SH-SY5Y (cell line): Measurements from ENCODE around the gene CCDC142.

Source experiments
- GATA2 ChIP-seq: IDR thresholded peaks from 2 replicates; pipeline ENCODE4 v1.6.1; 2011; ENCODE audit warnings: mild to moderate bottlenecking, low read depth, low read length
- GATA3 ChIP-seq: IDR thresholded peaks from 2 replicates; pipeline ENCODE4 v1.6.1; 2011; ENCODE audit warnings: low read depth, mild to moderate bottlenecking, low read length, moderate library complexity

The CCDC142 gene, protein sequence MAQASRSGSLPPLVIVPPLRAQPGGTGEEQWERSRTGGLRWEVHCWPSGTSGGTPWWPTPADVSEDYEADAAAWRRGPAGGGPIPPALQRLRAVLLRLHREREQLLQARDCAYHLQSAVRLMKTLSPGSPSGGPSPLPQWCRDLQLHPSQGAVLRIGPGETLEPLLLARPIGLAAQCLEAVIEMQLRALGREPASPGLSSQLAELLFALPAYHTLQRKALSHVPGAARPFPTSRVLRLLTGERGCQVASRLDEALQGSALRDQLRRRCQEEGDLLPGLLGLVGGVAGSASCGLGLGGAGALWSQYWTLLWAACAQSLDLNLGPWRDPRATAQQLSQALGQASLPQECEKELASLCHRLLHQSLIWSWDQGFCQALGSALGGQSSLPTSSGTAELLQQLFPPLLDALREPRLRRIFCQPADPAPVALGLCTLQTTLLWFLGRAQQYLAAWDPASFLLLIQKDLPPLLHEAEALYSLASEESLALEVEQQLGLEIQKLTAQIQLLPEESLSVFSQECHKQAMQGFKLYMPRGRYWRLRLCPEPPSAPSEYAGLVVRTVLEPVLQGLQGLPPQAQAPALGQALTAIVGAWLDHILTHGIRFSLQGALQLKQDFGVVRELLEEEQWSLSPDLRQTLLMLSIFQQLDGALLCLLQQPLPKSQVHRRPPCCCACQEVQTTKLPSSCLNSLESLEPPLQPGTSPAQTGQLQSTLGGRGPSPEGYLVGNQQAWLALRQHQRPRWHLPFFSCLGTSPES

DNA sequence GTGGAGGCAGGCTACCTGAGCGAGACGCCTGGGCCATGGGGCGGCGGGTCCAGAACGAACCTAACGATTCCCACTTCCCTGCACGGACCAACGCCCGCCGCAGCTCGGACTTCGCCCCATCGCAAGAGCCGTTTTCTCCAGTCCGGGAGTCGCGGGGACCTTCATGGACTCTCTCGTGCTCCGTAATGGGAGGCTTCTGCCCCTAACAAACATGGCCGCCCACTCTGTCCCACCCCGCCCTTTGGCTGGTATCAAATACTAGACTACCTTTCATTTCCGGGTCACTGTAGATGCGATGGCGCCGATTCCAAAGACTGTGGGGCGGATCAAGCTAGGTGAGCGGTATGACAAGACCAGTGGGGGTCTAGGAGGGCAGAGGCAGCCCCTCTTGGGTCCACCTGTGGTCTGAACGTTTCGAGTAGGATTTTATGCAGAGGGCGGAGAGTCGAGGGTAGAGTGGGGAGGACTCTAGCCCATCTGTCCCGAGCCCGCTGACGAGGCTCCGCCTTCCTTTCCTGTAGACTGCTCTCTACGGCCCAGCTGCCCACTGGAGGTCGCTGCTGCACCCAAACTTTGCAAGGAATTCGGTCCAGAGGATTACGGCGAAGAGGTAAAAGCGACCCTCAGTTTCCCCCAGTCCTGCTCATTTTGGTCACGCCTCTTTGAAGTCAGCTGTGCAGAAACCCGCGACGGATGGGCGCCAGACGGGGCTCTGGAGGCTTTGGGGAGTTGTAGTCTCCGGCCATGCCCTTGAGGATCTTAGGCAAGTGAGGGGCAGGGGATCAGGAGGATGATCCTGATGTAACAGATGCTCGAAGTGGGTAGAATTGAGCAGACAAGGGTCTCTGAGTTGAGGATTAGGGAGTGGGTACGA lies at the start of gene CCDC142, which contains the start of gene TTC31:
Gene CCDC142 (minus strand): TSS at position 198 of the 874 bp plus-strand sequence. CDS start 161 bp downstream, at position 37.
Gene TTC31 (plus strand): TSS at position 281 of the 874 bp plus-strand sequence. CDS start 15 bp downstream, at position 296.
- TF ChIP-seq GATA2: 0 out of 2 replicates have a peak, but pooled peaks have one; percentile 30
- TF ChIP-seq GATA3: no peak

DNA sequence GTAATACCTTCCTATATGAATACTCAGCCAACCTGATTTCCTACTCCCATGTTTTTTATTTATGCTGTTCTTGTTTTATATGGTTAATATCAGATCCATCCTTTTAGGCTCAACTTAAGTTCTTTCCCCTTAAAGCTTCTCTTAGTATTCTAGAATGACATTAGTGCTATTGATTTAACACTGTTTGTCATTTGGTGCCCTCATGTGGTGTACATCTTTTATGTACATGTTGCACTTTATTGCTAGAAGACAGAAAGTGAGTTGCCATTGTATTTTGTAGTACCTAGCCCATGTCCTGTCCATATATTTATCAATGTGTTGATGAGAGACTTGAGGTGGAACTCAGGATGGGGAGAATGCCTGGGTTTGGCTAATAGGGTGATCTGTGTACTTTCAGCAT lies 49.4 kb upstream of the CCDC142 start:
- TF ChIP-seq GATA2: no peak
- TF ChIP-seq GATA3: no peak

DNA sequence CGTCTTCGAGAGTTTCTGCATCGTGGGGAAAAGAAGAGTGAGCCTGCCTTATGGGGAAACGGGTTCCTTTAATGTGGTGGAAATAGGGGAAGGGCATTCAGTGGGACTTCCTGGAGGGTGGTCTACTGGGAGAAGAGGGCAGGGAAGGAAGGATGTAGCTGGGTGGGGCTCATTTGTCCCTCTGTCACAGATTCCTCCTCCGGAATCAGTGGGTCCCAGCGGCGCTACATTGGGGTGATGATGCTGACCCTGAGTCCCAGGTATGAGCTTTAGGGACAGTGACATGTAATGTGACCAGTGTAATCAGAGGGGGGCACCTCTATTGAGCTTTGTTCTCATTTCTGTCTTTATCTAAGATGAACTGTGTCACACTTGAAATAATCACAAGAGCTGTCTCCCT lies 48.9 kb upstream of the CCDC142 start:
- TF ChIP-seq GATA2 (no peak), GATA3 (no peak)

DNA sequence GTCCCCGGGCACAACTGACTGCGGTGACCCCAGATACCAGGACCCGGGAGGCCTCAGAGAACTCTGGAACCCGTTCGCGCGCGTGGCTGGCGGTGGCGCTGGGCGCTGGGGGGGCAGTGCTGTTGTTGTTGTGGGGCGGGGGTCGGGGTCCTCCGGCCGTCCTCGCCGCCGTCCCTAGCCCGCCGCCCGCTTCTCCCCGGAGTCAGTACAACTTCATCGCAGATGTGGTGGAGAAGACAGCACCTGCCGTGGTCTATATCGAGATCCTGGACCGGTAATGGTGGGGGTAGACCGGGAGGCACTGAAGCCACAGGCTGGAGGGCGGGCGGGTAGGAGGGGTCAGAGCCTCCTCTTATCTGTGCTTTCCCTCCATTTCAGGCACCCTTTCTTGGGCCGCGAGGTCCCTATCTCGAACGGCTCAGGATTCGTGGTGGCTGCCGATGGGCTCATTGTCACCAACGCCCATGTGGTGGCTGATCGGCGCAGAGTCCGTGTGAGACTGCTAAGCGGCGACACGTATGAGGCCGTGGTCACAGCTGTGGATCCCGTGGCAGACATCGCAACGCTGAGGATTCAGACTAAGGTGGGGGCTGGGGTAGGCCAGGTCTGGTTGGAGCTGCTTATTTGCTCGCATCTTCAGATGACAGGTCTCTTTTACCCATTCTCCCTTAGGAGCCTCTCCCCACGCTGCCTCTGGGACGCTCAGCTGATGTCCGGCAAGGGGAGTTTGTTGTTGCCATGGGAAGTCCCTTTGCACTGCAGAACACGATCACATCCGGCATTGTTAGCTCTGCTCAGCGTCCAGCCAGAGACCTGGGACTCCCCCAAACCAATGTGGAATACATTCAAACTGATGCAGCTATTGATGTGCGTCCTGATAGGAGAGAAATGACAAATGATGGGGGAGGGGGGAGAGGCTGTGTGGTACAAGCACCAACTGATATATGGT lies 47.7 kb upstream of the CCDC142 start:
- no peak for TF ChIP-seq GATA3
- TF ChIP-seq GATA2: peak; percentile 4; the same call in 1 of the 2 replicates

DNA sequence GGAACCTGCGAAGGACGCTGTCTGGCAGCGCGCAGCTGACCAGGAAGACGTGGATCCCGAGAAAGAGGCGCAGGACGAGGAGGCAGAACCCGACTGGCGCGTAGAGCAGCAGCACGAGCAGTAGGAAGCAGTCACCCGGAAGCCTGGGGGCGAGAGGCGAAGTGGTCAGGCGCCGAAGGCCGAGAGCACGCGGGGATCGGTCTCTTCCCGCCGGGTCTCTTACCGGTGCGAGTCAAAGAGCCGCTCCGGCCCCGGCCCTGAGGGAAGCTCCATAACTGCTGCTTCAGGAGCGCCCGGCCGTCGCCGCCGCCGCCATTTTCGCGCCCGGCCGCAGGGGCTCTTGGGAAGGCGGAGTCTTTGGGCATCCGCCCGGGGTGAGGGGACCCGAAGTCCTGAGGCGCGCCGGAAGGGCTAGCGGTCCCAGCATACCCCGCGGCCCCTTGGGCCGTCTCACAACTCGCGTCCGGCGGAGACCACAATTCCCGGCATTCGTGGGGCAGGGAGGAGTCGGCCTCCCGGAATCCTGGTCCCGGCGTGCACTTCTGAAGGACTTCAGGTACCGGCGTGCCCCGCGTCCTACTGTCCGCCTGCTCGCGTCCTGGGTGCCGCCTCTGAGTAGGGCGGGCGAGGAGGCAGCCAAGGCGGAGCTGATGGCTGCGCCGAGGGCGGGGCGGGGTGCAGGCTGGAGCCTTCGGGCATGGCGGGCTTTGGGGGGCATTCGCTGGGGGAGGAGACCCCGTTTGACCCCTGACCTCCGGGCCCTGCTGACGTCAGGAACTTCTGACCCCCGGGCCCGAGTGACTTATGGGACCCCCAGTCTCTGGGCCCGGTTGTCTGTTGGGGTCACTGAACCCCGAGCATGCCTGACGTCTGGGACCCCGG lies 46.8 kb upstream of the CCDC142 start, which contains the start of the genes AUP1 and HTRA2:
Gene AUP1 (minus strand): TSS at position 350 of the 882 bp plus-strand sequence. CDS start 77 bp downstream, at position 273.
Gene HTRA2 (plus strand): TSS at position 577 of the 882 bp plus-strand sequence. CDS start 74 bp downstream, at position 651.
- TF ChIP-seq GATA2 (0 out of 2 replicates have a peak, but pooled peaks have one; percentile 7), GATA3 (no peak)

DNA sequence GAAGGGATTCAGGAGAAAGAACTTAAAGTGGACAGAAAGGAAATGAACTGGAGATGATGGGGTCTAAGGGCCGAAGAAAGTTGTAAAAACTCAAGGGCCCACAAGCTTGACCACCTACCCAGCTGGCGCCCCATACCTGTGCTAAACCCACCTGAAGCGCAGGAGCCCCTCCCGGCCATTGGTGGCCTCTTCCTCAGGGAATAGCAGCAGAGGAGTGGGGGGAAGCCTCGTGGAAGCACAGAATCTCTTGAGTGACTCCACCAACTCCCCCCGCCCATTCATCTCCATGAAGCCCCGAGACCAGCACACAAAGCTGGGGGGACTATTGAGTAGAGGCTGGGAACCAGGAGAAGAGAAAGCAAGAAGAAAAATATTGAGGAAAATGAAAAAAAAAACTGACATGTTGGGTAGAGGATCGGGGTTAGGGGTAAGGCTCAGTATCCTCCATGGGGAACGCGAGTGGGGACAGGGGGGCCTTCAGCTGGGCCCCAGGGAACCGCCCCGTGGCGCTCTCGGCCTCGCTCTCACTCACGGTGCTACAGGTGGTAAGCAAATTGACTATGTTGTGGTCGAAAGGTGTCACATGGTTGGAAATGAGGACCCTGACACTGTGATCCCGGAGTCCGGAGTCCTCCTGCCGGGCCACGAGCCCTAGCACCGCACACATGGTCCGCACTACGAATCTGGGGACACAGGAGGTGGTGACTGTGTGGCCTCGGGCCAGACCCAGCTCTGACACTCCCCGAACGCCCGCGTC lies 46.0 kb upstream of the CCDC142 start:
- TF ChIP-seq GATA2 (no peak), GATA3 (no peak)

DNA sequence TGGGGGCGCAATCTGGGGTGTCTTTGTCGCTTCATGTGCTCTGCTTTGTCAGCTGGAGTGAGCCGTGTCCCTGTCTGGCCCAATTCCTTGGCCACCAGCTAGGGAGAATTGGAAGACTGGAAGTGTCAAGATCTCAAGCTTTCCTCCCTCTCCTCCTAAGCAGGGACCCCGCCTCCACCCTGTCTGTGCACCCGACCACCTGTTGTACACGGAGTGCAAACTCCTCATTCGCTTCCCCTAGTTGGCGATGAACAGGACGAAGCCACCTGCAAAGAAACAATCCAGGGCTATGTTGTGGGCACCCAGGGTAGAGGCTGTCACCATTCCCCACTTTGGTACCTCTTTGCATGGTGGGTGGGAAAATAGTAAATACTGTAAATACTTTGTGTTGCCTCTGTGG lies 44.9 kb upstream of the CCDC142 start:
- no peak for TF ChIP-seq GATA2
- no peak for TF ChIP-seq GATA3

DNA sequence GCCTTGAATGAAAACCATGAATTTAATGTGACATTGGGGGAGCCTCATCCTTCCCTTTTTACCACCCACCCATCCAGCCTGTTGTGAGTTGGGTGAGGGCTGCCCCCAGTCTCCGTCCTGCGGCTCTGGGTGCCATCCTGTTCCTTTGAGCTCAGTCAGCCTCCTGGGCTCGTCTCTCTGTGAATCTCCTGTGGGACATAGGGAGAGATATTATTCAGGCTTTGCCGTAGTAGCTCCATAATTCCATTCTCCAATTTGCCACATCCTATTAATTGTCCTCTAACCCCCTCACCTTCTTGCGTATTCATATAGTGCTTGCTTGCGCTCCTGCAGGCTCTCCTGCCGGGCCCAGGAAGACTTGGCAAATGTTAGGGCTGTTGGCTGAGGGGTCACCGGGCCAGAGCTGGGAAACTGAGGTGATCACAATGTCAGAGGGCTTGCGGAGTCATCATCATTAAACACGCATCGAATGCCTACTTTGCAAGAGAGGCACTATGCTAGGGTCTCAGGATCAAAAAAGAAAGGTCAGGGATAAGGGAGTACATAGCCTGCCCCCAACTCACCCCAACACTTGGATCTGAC lies 43.9 kb upstream of the CCDC142 start:
- TF ChIP-seq GATA3 (no peak), GATA2 (no peak)

DNA sequence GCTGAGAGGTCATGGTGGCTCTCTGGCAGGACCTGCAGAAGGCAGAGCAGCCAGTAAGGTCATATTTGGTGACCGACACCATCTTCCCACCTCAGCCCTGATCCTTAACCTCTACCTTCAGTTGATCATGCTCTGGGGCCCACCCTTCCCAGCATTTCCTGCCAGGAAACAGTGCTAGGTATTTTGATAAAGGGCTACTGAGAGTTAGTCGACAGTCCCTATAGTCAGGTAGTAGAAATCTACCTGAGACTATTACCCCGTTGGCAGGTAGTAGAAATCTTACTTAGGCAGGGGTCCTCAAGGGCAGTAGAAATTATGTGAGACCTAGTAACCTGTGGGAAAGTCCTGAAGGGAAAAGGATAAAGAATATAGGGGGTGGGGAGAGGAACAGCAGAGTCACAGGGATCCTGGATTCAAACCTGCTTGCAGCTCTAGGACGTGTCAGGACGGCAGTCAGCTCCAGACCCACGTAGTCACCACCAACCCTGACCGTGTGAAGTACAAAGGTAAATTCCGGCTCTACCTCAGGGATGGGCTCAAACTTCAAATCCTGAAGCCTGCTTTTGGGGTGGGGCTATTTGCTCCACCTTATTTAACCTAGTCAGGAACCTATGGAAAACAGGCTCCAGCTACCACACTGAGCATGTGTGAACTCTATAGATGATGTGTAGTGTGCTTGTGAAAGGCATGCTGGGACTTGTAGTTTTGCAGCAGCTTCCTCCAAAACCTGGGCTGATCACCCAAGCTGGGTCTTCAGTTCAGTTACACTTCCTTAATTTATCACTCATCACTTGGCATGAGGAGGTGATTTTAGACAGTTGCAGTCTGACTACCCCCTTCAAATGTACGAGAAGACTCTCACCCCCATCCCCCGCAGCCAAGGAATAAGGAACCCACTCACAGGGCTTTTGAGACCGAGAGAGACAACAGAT lies 43.2 kb upstream of the CCDC142 start, which contains the start of gene DQX1:
Gene DQX1 (minus strand): TSS at position 515 of the 932 bp plus-strand sequence. CDS start 502 bp downstream, at position 13.
- TF ChIP-seq GATA2 (no peak), GATA3 (no peak)
